Measurements from ENCODE around the gene TSHZ2.
"Not testable (repeated sequence)": the region's sequence is repeated elsewhere in the genome, so short reads cannot be mapped to it uniquely, and the experiment has no call there.

The TSHZ2 gene

DNA sequence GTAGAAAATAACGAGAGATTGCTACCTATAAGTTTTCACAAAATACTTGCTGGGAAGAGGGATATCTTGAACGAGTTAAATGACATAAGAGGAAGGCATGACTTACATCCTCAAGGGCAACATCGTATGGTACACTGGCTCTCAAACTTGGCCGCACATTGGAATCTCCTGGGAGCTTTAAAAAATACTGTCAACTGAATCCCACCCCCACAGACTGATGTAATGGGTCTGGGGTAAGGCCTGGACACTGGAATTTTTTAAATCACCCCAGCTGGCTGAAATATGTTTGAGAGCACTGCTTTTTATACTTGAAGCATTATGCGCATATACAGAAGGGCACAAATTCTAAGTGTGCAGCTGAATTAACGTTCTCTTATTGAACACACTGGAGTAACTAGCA, 8.0 kb upstream of the TSHZ2 start:
- DNase-seq (ENCODE audit: low spot score): no peak

GRCh38 chr20:52965380-52965779, 6.8 kb upstream of the TSHZ2 start:
- no peak for DNase-seq (ENCODE audit: low spot score)

DNA sequence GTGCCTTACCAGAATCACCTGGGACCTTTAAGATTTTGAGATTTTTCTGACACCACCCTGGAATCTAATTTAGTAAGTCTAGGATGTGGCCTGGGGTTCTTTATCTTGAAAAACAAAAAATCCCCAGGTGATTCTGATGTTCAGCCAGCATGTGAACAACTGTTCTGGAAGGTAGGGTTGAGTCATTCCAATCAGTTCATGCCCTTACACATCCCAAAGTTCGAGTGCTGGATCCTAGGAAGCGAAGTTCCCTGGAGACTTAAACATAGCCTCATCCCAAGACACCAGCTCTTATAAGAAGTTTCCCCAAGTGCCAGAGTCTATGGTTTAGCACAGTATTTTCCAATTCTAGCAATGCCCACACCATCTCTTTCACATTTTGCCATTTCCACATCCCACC, 6.3 kb upstream of the TSHZ2 start:
- DNase-seq (ENCODE audit: low spot score): no peak

- not testable (repeated sequence) for DNase-seq (ENCODE audit: low spot score)
Observed at GRCh38 chr20:52966543-52966942, 5.6 kb upstream of the TSHZ2 start.

GRCh38 chr20:52971498-52972189, 514 bp upstream of the TSHZ2 start:
- no peak for DNase-seq (ENCODE audit: low spot score)

GRCh38 chr20:52972965-52973819, 1.0 kb downstream of the TSHZ2 start:
- no peak for DNase-seq (ENCODE audit: low spot score)

DNA sequence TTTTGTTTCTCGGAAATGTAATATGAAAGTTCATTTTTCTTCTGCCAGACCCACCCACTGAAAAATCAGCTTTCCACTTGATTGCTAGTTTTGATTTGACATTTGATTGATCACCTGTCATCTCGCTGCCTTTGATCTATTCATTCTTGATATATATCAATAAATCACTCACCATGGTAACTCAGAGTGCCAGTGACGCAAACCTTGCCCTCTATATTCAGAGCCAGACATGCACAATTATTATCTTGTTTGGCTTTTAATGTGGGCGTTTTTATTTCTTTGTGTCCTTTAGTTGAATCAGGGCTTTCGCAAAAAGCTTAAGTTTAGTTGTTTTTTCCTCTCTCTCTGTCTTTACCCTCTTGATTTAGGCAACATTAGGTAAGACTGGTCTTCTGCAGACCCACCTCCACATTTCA, 2.0 kb downstream of the TSHZ2 start:
- DNase-seq (ENCODE audit: low spot score): no peak

GRCh38 chr20:52975029-52975732, 3.0 kb downstream of the TSHZ2 start:
- DNase-seq (ENCODE audit: low spot score): no peak

DNA sequence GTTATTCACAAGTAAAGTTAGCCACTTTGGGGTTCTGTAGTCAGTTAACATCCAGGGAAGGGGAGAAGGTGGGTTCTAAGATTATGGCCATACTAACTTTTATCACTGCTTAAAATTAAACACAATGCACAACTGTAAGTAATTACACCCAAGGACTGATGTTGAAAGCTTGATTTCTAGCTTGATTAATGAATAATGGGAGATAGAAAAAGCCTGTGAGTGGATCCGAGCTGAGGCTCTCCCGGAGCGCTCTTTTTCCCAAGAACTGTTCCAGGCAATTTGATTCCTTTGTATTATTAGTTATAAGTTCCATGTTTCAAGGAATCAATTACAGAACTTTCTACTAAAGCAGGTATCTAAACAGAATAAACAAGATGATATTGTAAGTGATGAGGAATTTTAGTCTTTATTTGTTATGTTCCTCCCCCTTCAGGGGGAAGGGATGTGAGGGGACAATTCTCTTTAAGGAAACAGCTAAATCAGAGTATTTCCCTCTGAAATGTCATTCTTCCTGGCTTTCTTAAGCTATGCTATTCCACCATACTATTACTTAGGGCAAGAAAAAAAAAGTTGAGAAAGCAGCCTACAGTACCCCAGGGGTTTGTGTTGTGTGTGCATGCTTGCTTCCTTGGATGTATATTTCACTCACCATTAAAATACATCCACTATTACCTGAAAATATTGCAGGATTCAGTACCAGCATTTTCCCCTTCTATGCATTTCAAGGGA, 3.8 kb downstream of the TSHZ2 start:
- DNase-seq (ENCODE audit: low spot score): no peak

DNA sequence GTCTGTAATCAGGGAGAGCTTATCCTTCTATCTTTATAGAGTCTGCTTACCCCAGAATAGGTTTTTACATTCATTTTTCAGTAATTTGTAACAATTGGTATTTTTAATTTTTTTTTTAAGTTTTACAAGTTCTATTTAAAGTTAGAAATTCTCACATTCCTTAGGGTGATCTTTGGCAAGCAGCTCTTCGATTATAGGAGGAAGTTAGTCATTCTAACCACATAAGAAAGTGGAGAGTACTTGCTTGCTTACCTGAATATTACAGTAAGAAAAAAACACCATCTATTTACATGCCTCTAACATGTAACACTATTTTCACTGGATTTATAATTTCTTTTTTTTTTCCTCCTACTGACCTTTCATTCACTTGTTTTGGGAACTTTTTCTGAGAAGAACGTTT, 6.7 kb downstream of the TSHZ2 start:
- DNase-seq (ENCODE audit: low spot score): no peak

DNA sequence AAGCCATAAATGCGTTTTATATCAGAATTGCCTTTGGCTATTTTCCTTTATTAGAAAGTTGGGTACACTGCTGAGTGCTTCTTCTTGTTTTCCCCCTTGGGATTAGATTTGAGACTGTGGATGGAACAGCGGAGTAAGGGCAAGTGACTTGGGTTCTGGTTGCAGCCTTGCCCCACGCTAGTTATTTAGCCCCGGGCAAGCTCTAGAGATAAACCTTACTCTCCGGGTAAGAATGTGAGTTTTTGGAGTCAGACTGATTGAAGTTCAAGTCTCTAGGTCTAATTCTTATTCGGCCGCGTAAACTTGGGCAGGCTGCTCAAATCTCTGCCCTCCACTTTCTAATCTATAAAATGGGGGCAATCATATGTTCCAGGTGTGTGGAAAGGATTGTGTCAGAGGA, 8.9 kb downstream of the TSHZ2 start:
- no peak for DNase-seq (ENCODE audit: low spot score)

DNA sequence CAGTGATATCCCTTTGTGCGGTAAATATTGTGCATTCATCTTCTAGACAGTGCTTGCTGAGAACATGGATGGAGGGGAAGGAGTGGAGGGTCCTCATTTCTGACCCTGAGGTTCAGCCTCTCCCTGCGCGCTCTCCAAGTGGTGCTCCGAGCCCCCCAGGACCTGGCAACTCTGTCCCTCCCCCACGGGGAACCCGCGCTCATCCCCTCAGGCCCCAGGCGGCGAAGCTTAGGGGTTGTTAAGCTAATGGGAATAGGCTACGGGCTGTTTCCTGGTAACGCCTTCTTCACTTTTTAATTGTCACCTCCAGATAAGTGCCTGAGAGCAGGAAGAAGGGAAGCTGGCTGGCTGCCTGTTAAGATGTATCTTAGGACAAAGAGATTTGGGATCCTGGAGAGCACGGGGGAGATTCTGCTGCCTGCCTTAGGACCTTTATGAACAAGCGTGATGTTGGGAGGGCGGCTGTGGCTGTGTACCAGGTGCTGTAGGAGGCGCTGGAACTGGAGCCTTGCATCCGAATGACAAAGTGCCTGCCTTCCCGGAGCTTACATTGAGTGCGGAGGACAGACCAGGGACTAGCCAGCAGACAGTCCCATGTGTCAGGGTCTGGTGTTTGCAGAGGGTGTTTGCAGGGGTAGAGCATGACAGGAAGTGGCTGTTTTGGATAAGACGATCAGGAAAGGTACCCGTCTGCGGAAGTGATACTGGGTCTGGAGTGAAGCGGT, 11.7 kb downstream of the TSHZ2 start:
- DNase-seq (ENCODE audit: low spot score): no peak

DNA sequence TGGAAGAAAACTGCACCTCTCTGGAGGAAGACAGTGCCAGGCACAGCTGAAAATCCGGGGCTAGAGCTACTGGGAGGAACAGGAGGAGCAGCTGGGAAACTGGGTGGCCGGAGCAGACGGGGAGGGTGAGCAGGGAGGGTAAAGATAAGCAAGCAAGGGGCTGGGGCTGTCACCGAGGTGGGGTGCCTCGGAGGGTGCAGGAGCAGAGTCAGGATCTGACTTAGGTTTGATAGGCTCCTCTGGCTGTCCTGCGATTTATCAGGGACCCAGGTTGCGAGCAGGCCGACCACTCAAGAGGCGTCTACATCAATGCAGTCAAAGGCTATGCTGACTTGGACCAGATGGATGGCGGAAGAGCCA, 12.3 kb downstream of the TSHZ2 start:
- no peak for DNase-seq (ENCODE audit: low spot score)

GRCh38 chr20:52985687-52986086, 13.5 kb downstream of the TSHZ2 start:
- no peak for DNase-seq (ENCODE audit: low spot score)

DNA sequence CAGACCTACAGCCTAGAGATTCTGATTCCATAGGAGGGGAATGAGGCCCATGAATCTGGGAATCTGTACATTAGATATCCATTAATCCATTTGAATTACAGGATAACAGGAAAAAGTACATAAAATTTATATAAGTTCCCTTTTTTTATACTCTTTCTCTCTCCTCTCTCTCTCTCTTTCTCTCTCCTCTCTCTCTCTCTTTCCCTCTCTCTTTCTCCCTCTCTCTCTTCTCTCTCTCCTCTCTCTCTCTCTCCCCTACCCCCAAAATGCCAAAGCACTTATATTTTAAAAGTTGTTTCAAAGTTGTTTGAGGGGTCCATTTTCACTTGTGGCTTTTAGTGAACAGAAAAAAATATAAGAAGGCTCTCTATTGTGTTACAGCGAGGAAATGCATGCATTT, 15.1 kb downstream of the TSHZ2 start:
- no peak for DNase-seq (ENCODE audit: low spot score)

- no peak for DNase-seq (ENCODE audit: low spot score)
Observed at GRCh38 chr20:52991830-52992229, 19.7 kb downstream of the TSHZ2 start.

DNA sequence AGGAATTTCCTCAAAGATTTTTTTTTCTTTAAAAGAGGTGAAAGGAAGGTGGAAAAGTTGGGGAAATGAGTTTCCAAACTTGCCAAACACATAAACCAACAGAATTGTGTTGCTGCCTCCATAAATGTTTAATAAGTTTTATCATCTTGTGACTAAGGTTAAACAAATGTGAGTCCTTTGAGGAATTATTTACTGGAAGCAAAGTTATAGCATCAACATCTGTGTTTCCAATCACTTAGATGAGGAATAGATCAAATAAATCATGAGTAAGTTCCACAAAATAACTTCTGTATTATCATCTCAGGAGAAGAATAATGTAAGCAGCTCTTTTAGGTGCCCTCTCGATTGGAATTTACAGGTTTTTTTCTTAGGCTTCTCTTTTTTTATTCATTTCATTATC, 20.5 kb downstream of the TSHZ2 start:
- DNase-seq (ENCODE audit: low spot score): no peak

DNA sequence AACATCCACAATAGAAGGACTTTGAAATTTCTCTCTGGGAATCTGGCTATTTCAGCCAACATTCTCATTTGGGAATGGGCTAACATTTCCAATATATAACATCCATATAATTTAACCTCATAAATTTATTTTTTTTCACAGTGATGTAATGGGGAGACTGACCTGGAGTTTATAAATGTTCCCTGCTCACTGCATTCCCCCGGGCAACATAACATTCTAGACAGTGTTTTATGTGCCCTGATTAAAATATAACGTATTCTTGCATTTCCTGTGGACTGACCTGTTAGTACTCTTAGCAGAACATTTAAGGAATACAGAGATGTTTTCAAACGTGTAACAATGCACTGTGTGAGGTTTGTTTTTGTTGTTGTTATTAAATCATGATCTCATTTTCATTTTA, 20.9 kb downstream of the TSHZ2 start:
- DNase-seq (ENCODE audit: low spot score): no peak

DNA sequence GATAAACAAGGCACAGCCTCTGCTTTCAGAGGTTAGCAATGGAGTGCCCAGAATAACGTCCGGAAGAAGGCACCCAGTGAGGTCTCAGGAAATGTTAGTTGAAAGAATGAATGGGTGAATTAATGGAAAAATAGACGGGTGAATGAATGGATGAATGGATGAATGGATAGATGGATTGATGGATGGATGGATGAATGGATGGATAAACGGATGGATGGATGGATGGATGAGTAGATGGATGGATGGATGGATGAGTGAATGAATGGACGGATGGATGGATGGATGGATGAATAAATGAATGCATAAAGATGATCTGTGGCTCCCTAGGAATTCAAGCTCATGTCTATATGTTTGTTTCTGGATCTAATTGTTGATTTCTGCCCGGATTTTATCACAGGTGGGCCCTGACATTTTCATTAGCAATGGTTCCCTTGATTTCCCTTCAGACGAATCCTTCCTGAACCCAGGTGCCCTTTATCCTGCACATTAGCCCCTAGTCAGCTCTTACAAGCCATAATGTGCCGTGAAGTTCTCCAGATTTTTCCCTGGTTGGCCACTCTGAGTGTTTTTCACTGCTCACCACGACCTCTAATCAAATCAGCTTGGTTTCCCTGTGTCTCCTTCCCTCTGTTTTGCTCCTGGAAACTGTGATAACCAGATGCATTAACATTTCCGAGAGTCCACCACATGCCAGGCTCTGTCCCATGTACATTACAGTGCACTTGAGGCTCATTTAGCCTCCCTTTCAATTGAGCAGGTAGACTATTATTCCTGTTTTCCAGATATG, 22.2 kb downstream of the TSHZ2 start:
- DNase-seq (ENCODE audit: low spot score): no peak

- no peak for DNase-seq (ENCODE audit: low spot score)
Observed at GRCh38 chr20:52996130-52996529, 24.0 kb downstream of the TSHZ2 start.

DNA sequence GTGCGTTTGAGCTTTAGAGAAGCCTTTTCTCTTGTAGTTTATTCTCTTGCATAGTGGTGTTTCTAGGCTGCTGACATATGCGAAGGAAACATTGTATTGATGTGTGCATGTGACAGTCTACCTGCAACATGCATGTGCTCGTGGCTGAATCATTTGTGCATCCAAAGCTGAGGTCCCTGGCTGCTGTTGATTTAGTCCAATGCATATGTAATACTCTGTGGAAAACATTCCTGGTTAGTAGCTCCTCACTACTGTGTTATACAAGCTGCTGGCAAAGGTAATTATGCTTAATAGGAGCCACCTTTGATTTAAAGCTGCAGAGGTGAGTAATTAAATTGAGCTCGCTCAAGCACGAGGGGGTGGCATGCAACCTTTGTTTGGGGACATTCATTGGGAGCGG, 24.5 kb downstream of the TSHZ2 start:
- DNase-seq (ENCODE audit: low spot score): no peak

Data from putamen (tissue), 1 donor.